HL-60 (cell line): Measurements from ENCODE around the gene PDGFC.

Experiments
- CTCF ChIP-seq: IDR thresholded peaks from one replicate; pipeline ENCODE4 v1.5.1; 2011; ENCODE audit warnings: low read length, control low read depth, inconsistent platforms; ENCODE audit not compliant: insufficient read depth
- REST ChIP-seq: IDR thresholded peaks from 2 replicates; pipeline ENCODE4 v1.6.1; 2012; ENCODE audit warnings: low read depth; ENCODE audit not compliant: insufficient replicate concordance

DNA sequence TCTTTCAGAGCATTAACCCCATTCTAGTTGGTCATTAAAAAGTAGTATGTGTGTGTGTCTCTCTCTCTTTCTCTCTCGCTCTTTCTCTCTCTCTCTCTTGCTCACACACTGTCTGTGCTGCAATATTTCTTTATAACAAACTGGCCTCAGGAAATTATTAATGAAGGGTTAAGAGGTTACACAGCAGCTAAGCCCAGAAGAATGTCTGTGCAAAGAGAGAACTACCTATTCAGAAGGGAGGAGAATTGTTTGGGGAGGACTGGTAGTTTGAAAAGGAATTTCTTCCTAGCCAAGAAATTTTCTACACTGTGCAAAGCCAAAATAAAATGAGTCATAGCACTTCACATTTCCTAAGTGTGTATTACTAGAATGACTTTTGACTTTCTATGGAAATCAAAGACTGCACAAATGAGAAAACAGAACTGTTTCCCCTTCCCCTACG, 22.2 kb downstream of the PDGFC start:
- TF ChIP-seq CTCF (no peak), REST (no peak)
